IPS-18a (cell line): ENCODE results near the gene PTPRG.

Experiments used
- H3K27ac ChIP-seq: one replicate; pipeline ENCODE4 v1.5.1; 2013; ENCODE audit warnings: low read length
- H3K27me3 ChIP-seq: one replicate; pipeline ENCODE4 v1.6.1; 2013; ENCODE audit warnings: mild to moderate bottlenecking, low read length; ENCODE audit not compliant: control insufficient read depth, insufficient read depth
- H3K36me3 ChIP-seq: one replicate; pipeline ENCODE4 v1.6.1; 2013; ENCODE audit warnings: low read depth, low read length; ENCODE audit not compliant: control insufficient read depth
- H3K4me1 ChIP-seq: one replicate; pipeline ENCODE4 v1.6.1; 2013; ENCODE audit warnings: low read depth, low read length; ENCODE audit not compliant: control insufficient read depth
- H3K4me3 ChIP-seq: one replicate; pipeline ENCODE4 v1.5.1; 2013; ENCODE audit warnings: low read length
- H3K9ac ChIP-seq: one replicate; pipeline ENCODE4 v1.6.1; 2013; ENCODE audit warnings: mild to moderate bottlenecking, low read length, moderate library complexity
- H3K9me3 ChIP-seq: one replicate; pipeline ENCODE4 v1.6.1; 2013; ENCODE audit warnings: low read depth, low read length; ENCODE audit not compliant: control insufficient read depth

PTPRG gene

GRCh38 chr3:61594144-61594963 lies 33.0 kb downstream of the PTPRG start:
- Histone ChIP-seq H3K4me1 (peaks cover 37% of the 10 kb centered on the region), H3K4me3 (no peak overlapping the region), H3K27ac (no peak overlapping the region)

GRCh38 chr3:61594964-61595285 lies 33.6 kb downstream of the PTPRG start:
- no peak overlapping the region for H3K27ac ChIP-seq
- no peaks in the 10 kb centered on the region for H3K9me3 ChIP-seq
- H3K4me1 ChIP-seq: peaks cover 37% of the 10 kb centered on the region
- H3K36me3 ChIP-seq: no peaks in the 10 kb centered on the region
- H3K27me3 ChIP-seq: no peaks in the 10 kb centered on the region
- H3K4me3 ChIP-seq: no peak overlapping the region
- no peak overlapping the region for H3K9ac ChIP-seq

More at GRCh38 chr3:61594144-61594963, 33.0 kb downstream of the PTPRG start:
- H3K36me3 ChIP-seq: no peaks in the 10 kb centered on the region
- no peak overlapping the region for H3K9ac ChIP-seq
- H3K9me3 ChIP-seq: no peaks in the 10 kb centered on the region
- no peaks in the 10 kb centered on the region for H3K27me3 ChIP-seq

GRCh38 chr3:61595288-61595687 lies 33.9 kb downstream of the PTPRG start:
- H3K4me1 ChIP-seq: peaks cover 37% of the 10 kb centered on the region
- no peak overlapping the region for H3K9ac ChIP-seq
- H3K36me3 ChIP-seq: no peaks in the 10 kb centered on the region
- H3K27ac ChIP-seq: no peak overlapping the region
- H3K27me3 ChIP-seq: no peaks in the 10 kb centered on the region
- H3K9me3 ChIP-seq: no peaks in the 10 kb centered on the region
- no peak overlapping the region for H3K4me3 ChIP-seq

GRCh38 chr3:61595826-61596225 lies 34.5 kb downstream of the PTPRG start:
- H3K4me3 ChIP-seq: no peak overlapping the region
- no peaks in the 10 kb centered on the region for H3K27me3 ChIP-seq
- no peaks in the 10 kb centered on the region for H3K36me3 ChIP-seq
- no peaks in the 10 kb centered on the region for H3K9me3 ChIP-seq
- H3K9ac ChIP-seq: no peak overlapping the region
- peaks cover 37% of the 10 kb centered on the region for H3K4me1 ChIP-seq
- H3K27ac ChIP-seq: no peak overlapping the region

GRCh38 chr3:61597906-61598305 lies 36.5 kb downstream of the PTPRG start:
- Histone ChIP-seq H3K4me1 (peaks cover 33% of the 10 kb centered on the region), H3K9me3 (no peaks in the 10 kb centered on the region), H3K27ac (no peak overlapping the region), H3K4me3 (no peak overlapping the region), H3K9ac (no peak overlapping the region), H3K27me3 (no peaks in the 10 kb centered on the region), H3K36me3 (no peaks in the 10 kb centered on the region)

- Histone ChIP-seq H3K9ac (no peak overlapping the region), H3K27ac (no peak overlapping the region), H3K4me1 (peaks cover 11% of the 10 kb centered on the region)
Measured at GRCh38 chr3:61600195-61600594, 38.8 kb downstream of the PTPRG start.

GRCh38 chr3:61601831-61602230 lies 40.5 kb downstream of the PTPRG start:
- H3K9me3 ChIP-seq: no peaks in the 10 kb centered on the region
- H3K36me3 ChIP-seq: peaks cover 4% of the 10 kb centered on the region
- H3K27me3 ChIP-seq: no peaks in the 10 kb centered on the region
- no peak overlapping the region for H3K4me3 ChIP-seq
- H3K27ac ChIP-seq: no peak overlapping the region
- peaks cover 8% of the 10 kb centered on the region for H3K4me1 ChIP-seq
- H3K9ac ChIP-seq: no peak overlapping the region

More at GRCh38 chr3:61600195-61600594, 38.8 kb downstream of the PTPRG start:
- Histone ChIP-seq H3K36me3 (no peaks in the 10 kb centered on the region), H3K4me3 (no peak overlapping the region), H3K27me3 (no peaks in the 10 kb centered on the region), H3K9me3 (no peaks in the 10 kb centered on the region)

GRCh38 chr3:61602466-61602865 lies 41.1 kb downstream of the PTPRG start:
- no peak overlapping the region for H3K27ac ChIP-seq
- no peak overlapping the region for H3K9ac ChIP-seq
- no peaks in the 10 kb centered on the region for H3K9me3 ChIP-seq
- H3K27me3 ChIP-seq: no peaks in the 10 kb centered on the region
- peaks cover 8% of the 10 kb centered on the region for H3K4me1 ChIP-seq
- peaks cover 4% of the 10 kb centered on the region for H3K36me3 ChIP-seq
- no peak overlapping the region for H3K4me3 ChIP-seq

GRCh38 chr3:61605589-61606175 lies 44.3 kb downstream of the PTPRG start:
- Histone ChIP-seq H3K27ac (no peak overlapping the region), H3K9ac (no peak overlapping the region), H3K27me3 (no peaks in the 10 kb centered on the region), H3K4me3 (no peak overlapping the region), H3K9me3 (no peaks in the 10 kb centered on the region), H3K4me1 (no peaks in the 10 kb centered on the region), H3K36me3 (peaks cover 4% of the 10 kb centered on the region)

- no peaks in the 10 kb centered on the region for H3K27me3 ChIP-seq
- H3K36me3 ChIP-seq: peaks cover 4% of the 10 kb centered on the region
- H3K9ac ChIP-seq: no peak overlapping the region
- H3K27ac ChIP-seq: no peak overlapping the region
- no peak overlapping the region for H3K4me3 ChIP-seq
- H3K9me3 ChIP-seq: no peaks in the 10 kb centered on the region
- H3K4me1 ChIP-seq: no peaks in the 10 kb centered on the region
Measured at GRCh38 chr3:61606196-61606595, 44.8 kb downstream of the PTPRG start.

GRCh38 chr3:61608072-61608471 lies 46.7 kb downstream of the PTPRG start:
- no peak overlapping the region for H3K9ac ChIP-seq
- no peaks in the 10 kb centered on the region for H3K27me3 ChIP-seq
- H3K9me3 ChIP-seq: no peaks in the 10 kb centered on the region
- H3K36me3 ChIP-seq: peaks cover 4% of the 10 kb centered on the region
- no peaks in the 10 kb centered on the region for H3K4me1 ChIP-seq
- H3K4me3 ChIP-seq: no peak overlapping the region
- no peak overlapping the region for H3K27ac ChIP-seq

- H3K36me3 ChIP-seq: peaks cover 4% of the 10 kb centered on the region
- H3K27me3 ChIP-seq: no peaks in the 10 kb centered on the region
- H3K9ac ChIP-seq: no peak overlapping the region
- H3K4me3 ChIP-seq: no peak overlapping the region
- no peaks in the 10 kb centered on the region for H3K9me3 ChIP-seq
- H3K4me1 ChIP-seq: no peaks in the 10 kb centered on the region
- no peak overlapping the region for H3K27ac ChIP-seq
Measured at GRCh38 chr3:61608711-61609110, 47.3 kb downstream of the PTPRG start.
